HG02678 (cell line): ENCODE data around the gene TXN.
A peak's percentile ranks its signal among the peaks of the same experiment; 100 is the strongest.
"Not testable (repeated sequence)": the region's sequence is repeated elsewhere in the genome, so short reads cannot be mapped to it uniquely, and the experiment has no call there.

Source experiments
- ATAC-seq: cut with Tn5 transposase; IDR thresholded peaks from one replicate; pipeline ENCODE4 v1.9.1; 2021; ENCODE audit warnings: mild to moderate bottlenecking, moderate library complexity; ENCODE audit not compliant: unreplicated experiment

Gene TXN

GRCh38 chr9:110257956-110258355 lies 1.6 kb upstream of the TXN start:
- ATAC-seq = no peak

GRCh38 chr9:110257097-110257841 lies 962 bp upstream of the TXN start:
- no peak for ATAC-seq

GRCh38 chr9:110255463-110256379 lies 586 bp downstream of the TXN start:
- peak; percentile 23 for ATAC-seq

DNA sequence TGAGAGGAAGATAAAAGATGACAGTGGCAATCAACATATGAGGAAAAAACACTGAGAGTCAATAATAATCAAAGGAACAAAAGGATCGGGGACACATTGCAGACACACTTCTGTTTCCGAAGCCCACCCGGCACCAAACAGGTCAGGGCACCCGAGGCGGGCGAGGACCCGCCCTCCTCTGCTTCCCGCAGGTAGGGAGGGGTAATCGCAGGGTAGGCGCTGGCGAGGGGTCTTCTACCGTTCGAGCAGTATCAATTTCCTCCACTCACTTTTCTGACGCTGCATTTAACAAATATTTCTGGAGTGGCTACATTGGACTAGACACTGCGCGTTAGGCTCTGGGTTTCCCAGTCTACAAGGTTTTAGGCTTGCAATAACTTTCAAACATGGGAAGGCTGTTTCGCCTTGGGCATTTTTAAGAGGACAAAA lies 1.3 kb downstream of the TXN start:
- no peak for ATAC-seq

DNA sequence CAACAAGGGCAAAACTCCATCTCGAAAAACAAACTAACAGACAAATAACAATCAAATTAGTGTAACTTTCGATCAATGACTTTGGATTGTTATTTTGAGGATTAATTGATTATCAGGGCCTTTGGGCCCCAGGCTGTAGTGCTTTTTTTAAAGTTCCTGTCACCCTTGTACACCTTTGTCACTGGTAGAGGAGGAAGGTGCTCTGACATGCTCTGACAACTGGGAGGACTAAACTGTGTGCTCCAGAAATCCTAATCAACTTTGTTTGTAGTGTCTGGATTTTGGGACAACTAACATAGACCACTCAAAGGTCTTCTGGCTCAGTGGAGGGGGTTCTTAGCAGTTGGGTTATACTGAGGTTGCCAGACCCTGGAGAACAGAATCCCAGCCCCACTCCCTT lies 1.8 kb downstream of the TXN start:
- ATAC-seq = no peak

- ATAC-seq = no peak
These were observed 3.7 kb downstream of the TXN start for GRCh38 chr9:110252509-110253139.

DNA sequence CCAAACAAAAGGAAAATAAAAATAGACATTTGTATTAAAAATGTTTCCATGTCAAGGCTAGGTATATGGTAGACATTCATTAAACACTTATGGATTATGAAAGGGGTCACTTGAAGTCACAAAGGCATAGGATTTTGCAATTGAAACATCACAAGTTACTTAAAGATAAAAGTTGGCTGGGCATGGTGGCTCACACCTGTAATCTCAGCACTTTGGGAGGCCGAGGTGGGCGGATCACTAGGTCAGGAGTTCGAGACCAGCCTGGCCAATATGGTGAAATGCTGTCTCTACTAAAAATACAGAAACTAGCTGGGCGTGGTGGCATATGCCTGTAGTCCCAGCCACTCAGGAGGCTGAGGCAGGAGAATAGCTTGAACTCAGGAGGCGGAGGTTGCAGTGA lies 4.5 kb downstream of the TXN start:
- not testable (repeated sequence) for ATAC-seq

DNA sequence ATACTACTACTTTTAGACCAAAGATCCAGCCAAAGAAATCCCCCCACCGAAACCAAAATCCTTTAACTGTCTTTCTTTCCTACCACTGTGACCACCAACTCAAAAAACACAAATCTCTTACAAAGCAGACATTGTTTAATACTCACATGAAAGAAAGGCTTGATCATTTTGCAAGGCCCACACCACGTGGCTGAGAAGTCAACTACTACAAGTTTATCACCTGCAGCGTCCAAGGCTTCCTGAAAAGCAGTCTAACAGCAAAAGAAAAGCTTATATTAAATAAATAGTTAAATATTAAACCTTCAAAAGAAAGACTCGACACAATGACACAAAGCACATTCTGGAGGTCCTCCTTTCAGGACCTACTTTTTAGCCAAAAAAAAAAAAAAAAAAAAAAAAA lies 5.1 kb downstream of the TXN start:
- no peak for ATAC-seq

DNA sequence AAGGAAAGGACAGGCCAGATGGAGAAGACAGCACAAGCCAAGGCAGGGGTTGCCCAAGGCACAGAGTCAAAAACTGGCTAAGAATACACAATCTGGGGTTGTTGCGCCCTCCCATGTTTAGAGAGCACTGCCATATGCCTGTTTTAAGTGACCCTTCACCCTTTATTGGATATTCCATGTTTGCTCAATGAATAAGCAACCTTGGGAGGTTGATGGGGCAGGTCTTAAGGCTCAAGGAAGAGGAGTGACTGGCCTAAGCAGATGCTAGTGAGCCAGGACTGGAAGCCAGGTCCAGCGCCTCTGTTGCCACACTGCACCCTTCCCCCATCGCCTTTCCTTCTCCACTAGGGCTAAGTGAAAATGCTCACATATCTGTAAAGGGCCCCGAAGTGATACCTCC lies 6.7 kb downstream of the TXN start:
- no peak for ATAC-seq

- no peak for ATAC-seq
These were observed 7.9 kb downstream of the TXN start for GRCh38 chr9:110248361-110248760.

DNA sequence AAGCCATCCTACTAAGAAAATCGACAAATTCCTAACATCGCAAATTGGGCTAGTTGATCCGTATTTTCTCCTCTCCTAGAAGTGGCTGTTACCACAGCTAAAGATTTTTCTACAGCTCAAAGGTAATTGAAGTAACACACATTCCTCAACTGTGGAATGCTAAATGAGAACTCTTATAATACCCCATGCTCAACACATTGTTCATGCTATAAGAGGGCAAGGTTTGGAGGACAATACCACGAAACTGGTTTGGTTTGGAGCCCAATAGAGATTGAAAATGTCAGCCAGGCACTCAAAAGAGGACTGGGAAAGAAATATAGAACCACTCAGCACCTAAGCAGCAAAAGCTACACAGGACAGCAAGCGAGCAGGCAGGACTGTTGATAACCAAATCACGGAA lies 10.1 kb downstream of the TXN start:
- no peak for ATAC-seq

DNA sequence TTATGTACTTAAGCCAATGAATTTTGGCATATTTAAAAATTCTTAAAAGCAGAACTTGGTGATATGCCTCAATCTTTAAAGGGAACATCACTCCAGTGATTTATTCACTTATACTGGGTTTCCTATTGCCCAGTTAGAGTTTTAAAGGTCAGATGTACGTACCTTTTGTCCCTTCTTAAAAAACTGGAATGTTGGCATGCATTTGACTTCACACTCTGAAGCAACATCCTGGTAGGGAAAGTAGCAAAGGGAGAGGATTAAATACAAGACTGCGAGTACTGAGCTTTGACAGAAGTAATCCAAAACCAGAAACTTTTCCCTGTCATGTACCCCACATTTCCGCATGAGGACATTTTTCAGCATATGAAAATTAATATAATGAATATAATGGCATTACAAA lies 11.7 kb downstream of the TXN start:
- no peak for ATAC-seq

DNA sequence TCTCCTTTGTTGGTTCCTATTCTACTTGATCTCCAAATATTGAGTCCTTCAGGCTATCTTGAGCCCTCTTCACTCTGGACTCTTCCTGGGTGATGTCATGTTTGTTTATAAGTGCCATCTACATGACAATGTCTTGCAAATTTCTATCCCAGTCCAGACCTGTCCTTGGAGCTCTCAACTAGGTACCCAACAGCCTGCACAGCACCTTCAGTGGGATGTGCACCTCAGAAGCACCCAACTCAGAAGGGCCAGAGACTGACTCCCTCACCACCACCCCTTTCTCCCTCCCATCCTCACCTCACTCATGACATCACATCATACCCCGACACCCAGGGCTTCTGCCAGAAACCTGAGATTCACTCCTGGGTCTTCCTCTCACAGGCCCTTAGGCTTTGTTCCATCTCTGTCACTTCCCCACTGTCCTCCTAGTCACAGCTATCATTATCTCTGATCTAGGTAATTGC lies 14.4 kb downstream of the TXN start:
- ATAC-seq = no peak

DNA sequence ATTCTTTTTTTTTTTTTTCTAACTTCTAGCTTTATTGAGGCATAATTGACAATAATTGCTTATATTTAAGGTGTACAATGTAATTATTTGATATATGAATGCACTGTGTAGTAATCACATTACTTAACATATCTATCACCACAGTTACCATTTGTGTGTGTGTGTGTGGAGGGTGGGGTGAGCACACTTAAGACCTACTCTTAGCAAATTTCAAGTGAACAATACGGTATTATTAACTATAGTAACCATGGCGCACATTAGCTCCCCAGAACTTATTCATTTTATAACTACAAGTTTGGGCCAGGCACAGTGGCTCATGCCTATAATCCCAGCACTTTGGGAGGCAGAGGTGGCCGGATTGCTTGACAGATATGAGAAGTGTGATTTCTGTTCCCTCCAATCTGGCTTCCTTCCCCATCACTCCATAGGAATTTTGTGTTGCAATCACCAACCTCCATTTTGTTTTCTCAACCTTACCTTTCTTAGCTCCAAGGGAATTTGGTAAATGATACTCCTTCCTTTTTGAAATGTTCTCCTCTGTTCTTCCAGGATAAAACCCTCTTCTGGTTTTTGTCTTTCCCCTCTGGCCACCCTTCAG lies 14.9 kb downstream of the TXN start:
- no peak for ATAC-seq

DNA sequence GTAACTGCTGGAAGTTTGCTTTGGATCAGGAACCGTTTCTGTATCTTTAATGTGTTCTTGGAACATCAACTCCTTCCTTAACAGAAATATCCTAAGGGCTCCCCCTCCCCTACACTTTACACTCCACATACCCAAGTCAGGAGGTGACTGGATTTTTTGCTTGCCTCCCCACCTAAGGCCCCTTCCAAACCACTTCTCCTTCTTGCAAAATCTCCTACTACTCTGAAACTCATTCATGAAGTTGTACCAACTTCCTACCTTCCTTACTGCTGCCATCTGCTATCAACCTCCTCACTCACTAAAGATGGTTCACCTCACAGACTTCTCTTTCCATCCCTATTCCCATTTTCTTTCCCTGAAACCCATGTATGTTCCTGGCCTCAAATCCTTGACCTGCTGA lies 16.1 kb downstream of the TXN start:
- no peak for ATAC-seq

GRCh38 chr9:110228321-110228720 lies 28.0 kb downstream of the TXN start:
- no peak for ATAC-seq

- ATAC-seq = no peak
These were observed 31.7 kb downstream of the TXN start for GRCh38 chr9:110224583-110224982.

- no peak for ATAC-seq
These were observed 35.5 kb downstream of the TXN start for GRCh38 chr9:110220809-110221208.

- no peak for ATAC-seq
These were observed 38.6 kb downstream of the TXN start for GRCh38 chr9:110217656-110218099.

GRCh38 chr9:110214586-110215355 lies 41.5 kb downstream of the TXN start:
- no peak for ATAC-seq
